Endothelial cell of umbilical vein (primary cell): ENCODE results near the gene VPS13A. TPM values are rescaled to one million over a fixed set of nuclear protein-coding genes. Genes with fewer than 3 reads are reported as not detected.
"Not testable (repeated sequence)": the region's sequence is repeated elsewhere in the genome, so short reads cannot be mapped to it uniquely, and the experiment has no call there.

Experiments used
- BruUV-seq: library from RNA; stranded (reverse); fragments of 400-500 nt; replicated peaks from 2 replicates; lab custom pipeline; 2021; lab: Mats Ljungman, UMichigan
- CTCF ChIA-PET: fragments of 300-600, 350-600 bp; sonication (Branson Sonifier 250); formaldehyde crosslinking; loops from one replicate; lab custom pipeline; 2021; ENCODE audit warnings: antibody characterized with exemption, inconsistent platforms; lab: Charles Lee
- POLR2A ChIA-PET: fragments of 300-600, 350-600 bp; sonication (Branson Sonifier 250); formaldehyde crosslinking; loops from one replicate; lab custom pipeline; 2021; ENCODE audit warnings: antibody characterized with exemption, inconsistent platforms; lab: Charles Lee
- DNase-seq: peaks from one replicate; pipeline ENCODE4 v3.0.0-alpha.2; 2011; ENCODE audit warnings: low read depth, low spot score
- FAIRE-seq: peaks from 2 replicates; lab custom pipeline; 2011; peaks lifted over from hg19 to GRCh38; lab: Jason Lieb, UNC
- H2AFZ ChIP-seq: 2 replicates; pipeline ENCODE4 v1.6.0; 2012; ENCODE audit warnings: low read depth, low read length, control low read depth, inconsistent platforms
- H3K27ac ChIP-seq: 2 replicates; pipeline ENCODE4 v1.5.1; 2011; ENCODE audit warnings: low read depth, mild to moderate bottlenecking, control low read depth, low read length, moderate library complexity; ENCODE audit not compliant: insufficient read depth
- H3K27me3 ChIP-seq, 2 experiments: 2 replicates each; pipeline versions ENCODE4 v1.6.0 to v1.6.1; 2011; ENCODE audit warnings: low read length in 2 of 2, mixed read lengths in 1 of 2; ENCODE audit not compliant: control insufficient read depth in 2 of 2, insufficient read depth in 2 of 2
- H3K36me3 ChIP-seq, 2 experiments: 2 replicates in 1 of 2; 3 replicates in 1 of 2; pipeline ENCODE4 v1.5.1; 2011; ENCODE audit warnings: low read length in 2 of 2, mild to moderate bottlenecking in 1 of 2, moderate library complexity in 1 of 2; ENCODE audit not compliant: control insufficient read depth in 2 of 2, insufficient read depth in 2 of 2; ENCODE audit errors: extremely low read depth in 1 of 2
- H3K4me1 ChIP-seq: 3 replicates; pipeline ENCODE4 v1.5.1; 2011; ENCODE audit warnings: mild to moderate bottlenecking, low read length; ENCODE audit not compliant: control insufficient read depth, insufficient read depth; ENCODE audit errors: extremely low read depth
- H3K4me2 ChIP-seq: 2 replicates; pipeline ENCODE4 v1.6.1; 2011; ENCODE audit warnings: low read length, control low read depth, mixed read lengths; ENCODE audit not compliant: insufficient read depth
- H3K4me3 ChIP-seq, 3 experiments: fragments of 200-600 bp in 1 of 3; sonication (generic), shearing (Covaris generic) in 1 of 3; replicated peaks in 1 of 3; 2 replicates each; pipeline ENCODE4 v1.5.1; 2011 to 2016; ENCODE audit warnings: control low read depth in 3 of 3, low read length in 3 of 3, mild to moderate bottlenecking in 2 of 3, inconsistent platforms in 1 of 3, low read depth in 1 of 3, moderate library complexity in 1 of 3; ENCODE audit not compliant: insufficient read depth in 1 of 3
- H3K79me2 ChIP-seq: 2 replicates; pipeline ENCODE4 v1.6.0; 2012; ENCODE audit warnings: low read length, inconsistent platforms; ENCODE audit not compliant: control insufficient read depth, insufficient read depth
- H3K9ac ChIP-seq: replicated peaks from 2 replicates; pipeline ENCODE3; 2011; ENCODE audit warnings: low read length, control low read depth; ENCODE audit not compliant: insufficient read depth; ENCODE audit errors: extremely low read depth
- H3K9me1 ChIP-seq: replicated peaks from 3 replicates; pipeline ENCODE4 v1.6.0; 2011; ENCODE audit warnings: mild to moderate bottlenecking, low read length; ENCODE audit not compliant: control insufficient read depth, insufficient read depth; ENCODE audit errors: extremely low read depth
- H3K9me3 ChIP-seq: replicated peaks from 2 replicates; pipeline ENCODE4 v1.5.1; 2012; ENCODE audit warnings: low read length, inconsistent platforms; ENCODE audit not compliant: control insufficient read depth, insufficient read depth
- H4K20me1 ChIP-seq: replicated peaks from 2 replicates; pipeline ENCODE3; 2011; ENCODE audit warnings: mild to moderate bottlenecking, low read length; ENCODE audit not compliant: control insufficient read depth, insufficient read depth; ENCODE audit errors: extremely low read depth
- EZH2 ChIP-seq: IDR thresholded peaks from 2 replicates; pipeline ENCODE4 v1.6.1; 2012; ENCODE audit warnings: borderline replicate concordance, low read depth, mild to moderate bottlenecking, moderate library complexity, low read length, inconsistent platforms; ENCODE audit not compliant: severe bottlenecking
- FOS ChIP-seq: IDR thresholded peaks from 2 replicates; pipeline ENCODE4 v1.6.1; 2011; ENCODE audit warnings: mild to moderate bottlenecking, low read length, moderate library complexity, borderline replicate concordance; ENCODE audit not compliant: insufficient read depth
- GATA2 ChIP-seq: IDR thresholded peaks from 2 replicates; pipeline ENCODE4 v1.7.0; 2011; ENCODE audit warnings: low read depth, mild to moderate bottlenecking, moderate library complexity, mixed read lengths, low read length; ENCODE audit not compliant: insufficient read length, insufficient read depth
- JUN ChIP-seq: IDR thresholded peaks from 2 replicates; pipeline ENCODE4 v1.6.1; 2011; ENCODE audit warnings: borderline replicate concordance, low read depth; ENCODE audit not compliant: insufficient read length, insufficient read depth
- MYC ChIP-seq: IDR thresholded peaks from one replicate; pipeline ENCODE4 v1.6.1; 2011; ENCODE audit warnings: mild to moderate bottlenecking, low read depth, low read length
- POLR2A ChIP-seq: IDR thresholded peaks from 2 replicates; pipeline ENCODE4 v1.6.1; 2012; ENCODE audit warnings: low read depth, mild to moderate bottlenecking, control low read depth, low read length
- POLR2AphosphoS5 ChIP-seq: IDR thresholded peaks from 2 replicates; pipeline ENCODE4 v1.6.1; 2012; ENCODE audit warnings: low read depth, mild to moderate bottlenecking, control low read depth, low read length, moderate library complexity; ENCODE audit not compliant: insufficient read depth
- dilution Hi-C: fragments of 300-500 bp; cut with MboI; formaldehyde crosslinking; loops from one replicate; pipeline ENCODE4 v1.15.0; 2019; ENCODE audit warnings: low sequenced_read_pairs; ENCODE audit not compliant: extremely low pct_ligation_motif_present
- intact Hi-C: fragments of 100-400 bp; cut with micrococcal nuclease; formaldehyde crosslinking; loops from one replicate; pipeline ENCODE4 v1.10.0; 2022
- polyA plus RNA-seq, 4 experiments: library from polyadenylated mRNA; depleted of rRNA in 3 of 4; stranded (reverse) in 3 of 4; unstranded in 1 of 4; fragments of >200 nt; gene quantifications; 2 replicates each; pipeline versions ENCODE4 v1.2.1 to v1.2.3, GENCODE V29; 2011 to 2012; ENCODE audit warnings: missing spikeins in 1 of 4
- total RNA-seq: library from RNA; stranded (reverse); gene quantifications from 2 replicates; pipeline ENCODE4 v1.2.3, GENCODE V29; 2021
- TF ChIP-seq, protein P1 (sequence below), 2 donors: IDR thresholded peaks; 1 replicate in 1 of 2; 2 replicates in 1 of 2; pipeline ENCODE4 v1.5.1; 2011; ENCODE audit warnings: low read length in 2 of 2, mild to moderate bottlenecking in 2 of 2, moderate library complexity in 2 of 2, control low read depth in 1 of 2, inconsistent platforms in 1 of 2, low read depth in 1 of 2; ENCODE audit not compliant: insufficient read depth in 1 of 2; ENCODE audit errors: extremely low read depth in 1 of 2
- TF ChIP-seq, protein P2 (sequence below): IDR thresholded peaks from 2 replicates; pipeline ENCODE4 v1.6.1; 2011; ENCODE audit not compliant: insufficient read depth, insufficient read length

Gene VPS13A
- total and polyA plus RNA-seq, 2 donors (not counting 3 experiments of a cell fraction or from before 2014, with no cell fraction given) = 4.7 to 33.3 TPM

DNA sequence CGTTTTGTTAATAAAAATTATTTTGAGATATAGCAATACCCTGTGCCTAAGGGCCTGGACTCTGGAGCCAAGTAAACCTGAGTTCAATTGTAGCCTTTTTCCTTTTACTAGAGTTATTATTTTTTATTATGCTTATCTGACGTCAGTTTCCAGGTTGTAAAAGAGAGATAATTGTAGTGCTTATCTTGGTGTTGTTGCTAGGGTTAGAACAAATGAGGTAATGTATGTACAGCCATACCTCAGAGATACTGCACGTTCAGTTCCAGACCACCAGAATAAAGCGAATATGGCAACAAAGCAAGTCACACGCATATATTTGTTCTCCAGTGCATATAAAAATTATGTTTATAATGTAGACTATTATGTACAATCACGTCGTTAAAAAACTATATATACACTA, 215.0 kb downstream of the VPS13A start:
- POLR2A ChIA-PET = no interaction called here
- H3K4me2 ChIP-seq = no peak overlapping the region

DNA sequence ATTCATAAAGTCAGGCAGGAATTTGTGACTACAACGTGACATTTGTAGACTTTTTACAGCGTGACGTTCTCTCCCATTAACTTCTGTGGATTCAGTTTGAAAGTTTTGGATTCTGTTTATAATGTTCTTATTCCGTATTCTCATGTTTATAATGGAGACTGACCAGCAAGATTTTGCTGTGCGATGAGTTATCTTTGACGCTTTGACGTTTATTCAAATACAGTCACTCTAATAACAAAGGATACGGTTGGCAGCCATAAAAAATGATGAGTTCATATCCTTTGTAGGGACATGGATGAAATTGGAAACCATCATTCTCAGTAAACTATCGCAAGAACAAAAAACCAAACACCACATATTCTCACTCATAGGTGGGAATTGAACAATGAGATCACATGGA, 221.2 kb downstream of the VPS13A start:
- H4K20me1 ChIP-seq, H3K4me3 ChIP-seq, H2AFZ ChIP-seq, BruUV-seq, H3K4me2 ChIP-seq, H3K79me2 ChIP-seq, H3K36me3 ChIP-seq, H3K27ac ChIP-seq, H3K4me1 ChIP-seq, FAIRE-seq, dilution Hi-C loops, intact Hi-C loops, H3K27me3 ChIP-seq, H3K9ac ChIP-seq, H3K9me1 ChIP-seq, POLR2A ChIA-PET, H3K9me3 ChIP-seq: not testable (repeated sequence)
- peak; percentile 46 for DNase-seq
- CTCF ChIA-PET = interaction anchor here (1.0 to 1.2 kb wide), 2 partner anchors 10 to 22 kb away, joined by 4 to 5 read pairs; no protein-coding TSS in a partner anchor

More for the DNA sequence above, 215.0 kb downstream of the VPS13A start:
- no peaks in the 10 kb centered on the region for H4K20me1 ChIP-seq
- H3K9ac ChIP-seq = no peak overlapping the region
- no peaks in the 10 kb centered on the region for H3K9me1 ChIP-seq
- no peak overlapping the region for H3K27ac ChIP-seq
- H3K4me1 ChIP-seq = no peaks in the 10 kb centered on the region
- H3K27me3 ChIP-seq = no peaks in the 10 kb centered on the region
- TF ChIP-seq JUN (no peak), POLR2AphosphoS5 (no peak), FOS (no peak), GATA2 (no peak), EZH2 (no peak), MYC (no peak), POLR2A (no peak)
- TF ChIP-seq, protein P1, sequence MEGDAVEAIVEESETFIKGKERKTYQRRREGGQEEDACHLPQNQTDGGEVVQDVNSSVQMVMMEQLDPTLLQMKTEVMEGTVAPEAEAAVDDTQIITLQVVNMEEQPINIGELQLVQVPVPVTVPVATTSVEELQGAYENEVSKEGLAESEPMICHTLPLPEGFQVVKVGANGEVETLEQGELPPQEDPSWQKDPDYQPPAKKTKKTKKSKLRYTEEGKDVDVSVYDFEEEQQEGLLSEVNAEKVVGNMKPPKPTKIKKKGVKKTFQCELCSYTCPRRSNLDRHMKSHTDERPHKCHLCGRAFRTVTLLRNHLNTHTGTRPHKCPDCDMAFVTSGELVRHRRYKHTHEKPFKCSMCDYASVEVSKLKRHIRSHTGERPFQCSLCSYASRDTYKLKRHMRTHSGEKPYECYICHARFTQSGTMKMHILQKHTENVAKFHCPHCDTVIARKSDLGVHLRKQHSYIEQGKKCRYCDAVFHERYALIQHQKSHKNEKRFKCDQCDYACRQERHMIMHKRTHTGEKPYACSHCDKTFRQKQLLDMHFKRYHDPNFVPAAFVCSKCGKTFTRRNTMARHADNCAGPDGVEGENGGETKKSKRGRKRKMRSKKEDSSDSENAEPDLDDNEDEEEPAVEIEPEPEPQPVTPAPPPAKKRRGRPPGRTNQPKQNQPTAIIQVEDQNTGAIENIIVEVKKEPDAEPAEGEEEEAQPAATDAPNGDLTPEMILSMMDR (IDR thresholded peaks at IDR 0.05; ENCODE audit: extremely low read depth in 1 of 2, insufficient read depth in 1 of 2, low read depth in 1 of 2, low read length in 2 of 2) = no peak
- TF ChIP-seq, protein P2, sequence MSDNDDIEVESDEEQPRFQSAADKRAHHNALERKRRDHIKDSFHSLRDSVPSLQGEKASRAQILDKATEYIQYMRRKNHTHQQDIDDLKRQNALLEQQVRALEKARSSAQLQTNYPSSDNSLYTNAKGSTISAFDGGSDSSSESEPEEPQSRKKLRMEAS = no peak
- BruUV-seq = no TSS peak
- no peak overlapping the region for H2AFZ ChIP-seq
- intact Hi-C loops (no loop called here), dilution Hi-C loops (no loop called here)
- CTCF ChIA-PET = interaction anchor here (0.6 kb wide), 1 partner anchor 36 kb away, joined by 3 read pairs; no protein-coding TSS in a partner anchor
- H3K4me3 ChIP-seq = no peak overlapping the region
- no peaks in the 10 kb centered on the region for H3K79me2 ChIP-seq
- FAIRE-seq = no peak
- H3K36me3 ChIP-seq = no peaks in the 10 kb centered on the region
- no peaks in the 10 kb centered on the region for H3K9me3 ChIP-seq
- no peak for DNase-seq
